NT2/D1 (cell line): Measurements from ENCODE around the gene PAPOLB.

Experiments used
- SUZ12 ChIP-seq: IDR thresholded peaks from 2 replicates; pipeline ENCODE4 v1.6.1; 2011; ENCODE audit not compliant: insufficient read length, insufficient read depth; ENCODE audit errors: extremely low read depth
- YY1 ChIP-seq: IDR thresholded peaks from 2 replicates; pipeline ENCODE4 v1.6.1; 2011; ENCODE audit not compliant: insufficient read length, insufficient read depth
- ZNF274 ChIP-seq: IDR thresholded peaks from 2 replicates; pipeline ENCODE4 v1.6.1; 2011; ENCODE audit warnings: mild to moderate bottlenecking, low read depth, low read length

DNA sequence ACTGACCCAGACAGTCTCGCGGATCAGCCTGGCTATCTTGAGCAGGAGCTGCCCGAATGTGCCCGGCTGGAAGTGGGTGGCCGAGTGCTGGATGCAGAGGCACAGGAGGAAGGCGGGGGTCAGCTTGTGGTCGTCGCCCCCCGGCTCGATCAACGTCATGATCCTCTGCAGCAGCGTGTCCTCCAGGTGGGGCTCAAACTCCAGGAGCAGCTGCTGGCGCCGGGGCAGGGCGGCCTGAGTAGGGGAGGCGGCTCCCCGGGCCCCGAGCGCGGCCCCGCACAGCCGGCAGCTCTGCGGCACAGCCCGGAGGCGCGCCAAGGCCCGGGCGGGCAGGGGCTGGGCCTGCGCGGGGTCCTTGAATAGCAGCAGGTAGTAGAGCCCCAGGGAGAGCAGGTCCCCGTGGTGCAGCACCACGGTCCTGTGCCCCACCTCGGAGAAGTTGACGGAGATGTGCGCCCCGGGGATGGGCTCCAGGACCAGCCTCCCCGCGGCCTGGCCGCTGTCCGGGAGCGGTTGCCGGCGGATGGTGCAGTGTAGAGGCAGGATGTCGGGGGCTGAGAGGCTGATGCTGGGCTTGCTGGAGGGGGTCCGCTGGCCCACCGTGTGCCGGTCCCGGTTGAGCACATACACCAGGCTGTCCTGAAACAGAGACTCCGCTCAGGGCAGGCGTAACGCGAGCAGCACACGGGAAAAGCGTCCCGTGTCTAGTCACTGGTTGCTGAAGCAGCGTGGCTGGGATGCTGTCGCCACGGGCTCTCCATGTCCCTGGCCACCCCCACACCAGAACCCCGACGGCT, 27.0 kb downstream of the PAPOLB start:
- TF ChIP-seq ZNF274 = no peak
- no peak for TF ChIP-seq YY1
- TF ChIP-seq SUZ12 = no peak
